ENCODE data around the gene KIF16B. TPM values are rescaled to one million over a fixed set of nuclear protein-coding genes. Genes with fewer than 3 reads are reported as not detected.

Gene KIF16B
- total RNA-seq, 3 donors from 2014 or later, result 23.8 to 47.9 (median 36.9) TPM

- intact Hi-C loops (cut with DNase I; ENCODE audit: low total_unique reads), result no loop called here
These were observed 38.6 kb upstream of the KIF16B start for GRCh38 chr20:16611817-16612216.

GRCh38 chr20:16609066-16609465, 35.8 kb upstream of the KIF16B start:
- no peak overlapping the region for H3K4me3 ChIP-seq
- no peaks in the 10 kb centered on the region for H3K36me3 ChIP-seq
- H3K27me3 ChIP-seq, result no peaks in the 10 kb centered on the region
- no peaks in the 10 kb centered on the region for H3K4me1 ChIP-seq
- H3K27ac ChIP-seq, result no peak overlapping the region
- TF ChIP-seq POLR2AphosphoS5 (IDR thresholded peaks at IDR 0.05), result no peak
- no peak for TF ChIP-seq POLR2A (IDR thresholded peaks at IDR 0.05)
- TF ChIP-seq CTCF (IDR thresholded peaks at IDR 0.05), result no peak
- intact Hi-C loops (cut with DNase I; ENCODE audit: low total_unique reads), result no loop called here
- DNase-seq (ENCODE audit: low spot score in 2 of 2), result no peak
- no peaks in the 10 kb centered on the region for H3K9me3 ChIP-seq

More at GRCh38 chr20:16611817-16612216, 38.6 kb upstream of the KIF16B start:
- Histone ChIP-seq H3K9me3 (no peaks in the 10 kb centered on the region), H3K4me1 (no peaks in the 10 kb centered on the region), H3K36me3 (no peaks in the 10 kb centered on the region), H3K27me3 (no peaks in the 10 kb centered on the region), H3K27ac (no peak overlapping the region), H3K4me3 (no peak overlapping the region)
- no peak for DNase-seq (ENCODE audit: low spot score in 2 of 2)
- TF ChIP-seq CTCF (IDR thresholded peaks at IDR 0.05) (no peak), POLR2A (IDR thresholded peaks at IDR 0.05) (no peak), POLR2AphosphoS5 (IDR thresholded peaks at IDR 0.05) (no peak)

- H3K27me3 ChIP-seq, result no peaks in the 10 kb centered on the region
- H3K9me3 ChIP-seq, result no peaks in the 10 kb centered on the region
- no peak for DNase-seq (ENCODE audit: low spot score in 2 of 2)
- H3K4me3 ChIP-seq, result no peak overlapping the region
- H3K4me1 ChIP-seq, result no peaks in the 10 kb centered on the region
- H3K36me3 ChIP-seq, result no peaks in the 10 kb centered on the region
- intact Hi-C loops (cut with DNase I; ENCODE audit: low total_unique reads), result no loop called here
- no peak overlapping the region for H3K27ac ChIP-seq
- TF ChIP-seq POLR2AphosphoS5 (IDR thresholded peaks at IDR 0.05), result no peak
These were observed 35.0 kb upstream of the KIF16B start for GRCh38 chr20:16608277-16608650.

GRCh38 chr20:16607364-16608276, 34.4 kb upstream of the KIF16B start:
- Histone ChIP-seq H3K4me1 (no peaks in the 10 kb centered on the region), H3K27me3 (no peaks in the 10 kb centered on the region), H3K9me3 (no peaks in the 10 kb centered on the region), H3K27ac (no peak overlapping the region), H3K36me3 (no peaks in the 10 kb centered on the region), H3K4me3 (no peak overlapping the region)
- TF ChIP-seq POLR2AphosphoS5 (IDR thresholded peaks at IDR 0.05) (no peak), POLR2A (IDR thresholded peaks at IDR 0.05) (no peak), CTCF (IDR thresholded peaks at IDR 0.05) (no peak)
- intact Hi-C loops (cut with DNase I; ENCODE audit: low total_unique reads), result no loop called here
- no peak for DNase-seq (ENCODE audit: low spot score in 2 of 2)

- TF ChIP-seq CTCF (IDR thresholded peaks at IDR 0.05) (no peak), POLR2AphosphoS5 (IDR thresholded peaks at IDR 0.05) (no peak), POLR2A (IDR thresholded peaks at IDR 0.05) (no peak)
- no peaks in the 10 kb centered on the region for H3K27me3 ChIP-seq
- DNase-seq (ENCODE audit: low spot score in 2 of 2), result no peak
- no peaks in the 10 kb centered on the region for H3K4me1 ChIP-seq
- no peak overlapping the region for H3K4me3 ChIP-seq
- no peaks in the 10 kb centered on the region for H3K9me3 ChIP-seq
- H3K36me3 ChIP-seq, result no peaks in the 10 kb centered on the region
- intact Hi-C loops (cut with DNase I; ENCODE audit: low total_unique reads), result no loop called here
- H3K27ac ChIP-seq, result no peak overlapping the region
These were observed 33.3 kb upstream of the KIF16B start for GRCh38 chr20:16606468-16607070.

Measured in breast epithelium (tissue), 4 donors.